Measurements from ENCODE around the gene KRTAP9-1.

GRCh38 chr17:41178843-41179616 is 10.7 kb upstream of the KRTAP9-1 start:
- TF ChIP-seq, protein P1, sequence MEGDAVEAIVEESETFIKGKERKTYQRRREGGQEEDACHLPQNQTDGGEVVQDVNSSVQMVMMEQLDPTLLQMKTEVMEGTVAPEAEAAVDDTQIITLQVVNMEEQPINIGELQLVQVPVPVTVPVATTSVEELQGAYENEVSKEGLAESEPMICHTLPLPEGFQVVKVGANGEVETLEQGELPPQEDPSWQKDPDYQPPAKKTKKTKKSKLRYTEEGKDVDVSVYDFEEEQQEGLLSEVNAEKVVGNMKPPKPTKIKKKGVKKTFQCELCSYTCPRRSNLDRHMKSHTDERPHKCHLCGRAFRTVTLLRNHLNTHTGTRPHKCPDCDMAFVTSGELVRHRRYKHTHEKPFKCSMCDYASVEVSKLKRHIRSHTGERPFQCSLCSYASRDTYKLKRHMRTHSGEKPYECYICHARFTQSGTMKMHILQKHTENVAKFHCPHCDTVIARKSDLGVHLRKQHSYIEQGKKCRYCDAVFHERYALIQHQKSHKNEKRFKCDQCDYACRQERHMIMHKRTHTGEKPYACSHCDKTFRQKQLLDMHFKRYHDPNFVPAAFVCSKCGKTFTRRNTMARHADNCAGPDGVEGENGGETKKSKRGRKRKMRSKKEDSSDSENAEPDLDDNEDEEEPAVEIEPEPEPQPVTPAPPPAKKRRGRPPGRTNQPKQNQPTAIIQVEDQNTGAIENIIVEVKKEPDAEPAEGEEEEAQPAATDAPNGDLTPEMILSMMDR (IDR thresholded peaks at IDR 0.05) = no peak
- no peak for TF ChIP-seq POLR2A (IDR thresholded peaks at IDR 0.05)
